Endothelial cell (in vitro differentiated cells): ENCODE results near the gene TMEM184A. TPM values are rescaled to one million over a fixed set of nuclear protein-coding genes. Genes with fewer than 3 reads are reported as not detected.

Experiments used
- DNase-seq: peaks from one replicate; pipeline ENCODE4 v3.0.0; 2021; ENCODE audit warnings: low spot score
- H3K27ac Mint-ChIP-seq: one replicate; pipeline ENCODE4 v1.8.0; 2021; ENCODE audit warnings: mixed read lengths, inconsistent platforms; ENCODE audit not compliant: unreplicated experiment
- H3K27me3 Mint-ChIP-seq: one replicate; pipeline ENCODE4 v1.8.0; 2021; ENCODE audit warnings: mild to moderate bottlenecking, moderate library complexity, mixed read lengths, inconsistent platforms; ENCODE audit not compliant: unreplicated experiment
- H3K36me3 Mint-ChIP-seq: one replicate; pipeline ENCODE4 v1.8.0; 2021; ENCODE audit warnings: mild to moderate bottlenecking, low read depth, mixed read lengths, inconsistent platforms; ENCODE audit not compliant: unreplicated experiment
- H3K4me1 Mint-ChIP-seq: one replicate; pipeline ENCODE4 v1.8.0; 2021; ENCODE audit warnings: mild to moderate bottlenecking, mixed read lengths, inconsistent platforms; ENCODE audit not compliant: unreplicated experiment
- H3K4me3 Mint-ChIP-seq: one replicate; pipeline ENCODE4 v1.8.0; 2021; ENCODE audit warnings: mild to moderate bottlenecking, mixed read lengths, inconsistent platforms; ENCODE audit not compliant: unreplicated experiment
- H3K9me3 Mint-ChIP-seq: one replicate; pipeline ENCODE4 v1.8.0; 2021; ENCODE audit warnings: mixed read lengths, inconsistent platforms; ENCODE audit not compliant: unreplicated experiment
- total RNA-seq: library from RNA; stranded (reverse); fragmentation: NEBNext Ultra II Directional; extraction: Animal tissue kit (Norgen Biotek cat#: 25700); gene quantifications from one replicate; pipeline ENCODE4 v1.2.1, GENCODE V29; 2021; ENCODE audit not compliant: unreplicated experiment
- TF ChIP-seq, protein P1 (sequence below): fragments of 200-600 bp; sonication (generic); IDR thresholded peaks from one replicate; pipeline ENCODE4 v1.5.0; 2021; ENCODE audit warnings: antibody characterized with exemption; ENCODE audit not compliant: unreplicated experiment

The TMEM184A gene
- total RNA-seq, 1 donor from 2014 or later = 0.21 TPM

DNA sequence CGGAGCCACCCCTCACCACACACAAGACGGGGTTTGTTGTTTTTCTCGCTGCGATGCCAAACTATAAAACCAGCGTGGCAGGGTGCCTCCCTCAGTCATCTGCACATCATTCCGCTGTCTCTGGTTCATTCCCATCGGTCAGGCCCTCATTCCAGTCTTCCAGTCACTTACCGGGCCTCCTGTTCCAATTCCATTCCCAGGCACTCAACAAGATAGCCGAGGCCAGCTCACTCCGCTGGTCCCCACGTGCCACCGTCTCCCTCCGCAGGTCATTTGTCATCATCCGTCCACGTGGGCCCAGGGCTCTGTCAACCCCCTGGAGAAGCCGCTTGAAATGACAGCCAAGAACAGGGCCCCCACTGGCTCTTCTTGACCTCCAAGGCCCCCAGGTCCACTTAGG lies 6.1 kb upstream of the TMEM184A start:
- Mint-ChIP-seq H3K9me3 (no peaks in the 10 kb centered on the region), H3K4me1 (no peaks in the 10 kb centered on the region), H3K27ac (no peak overlapping the region), H3K4me3 (no peak overlapping the region), H3K27me3 (peaks cover 5% of the 10 kb centered on the region), H3K36me3 (no peaks in the 10 kb centered on the region)
- TF ChIP-seq, protein P1, sequence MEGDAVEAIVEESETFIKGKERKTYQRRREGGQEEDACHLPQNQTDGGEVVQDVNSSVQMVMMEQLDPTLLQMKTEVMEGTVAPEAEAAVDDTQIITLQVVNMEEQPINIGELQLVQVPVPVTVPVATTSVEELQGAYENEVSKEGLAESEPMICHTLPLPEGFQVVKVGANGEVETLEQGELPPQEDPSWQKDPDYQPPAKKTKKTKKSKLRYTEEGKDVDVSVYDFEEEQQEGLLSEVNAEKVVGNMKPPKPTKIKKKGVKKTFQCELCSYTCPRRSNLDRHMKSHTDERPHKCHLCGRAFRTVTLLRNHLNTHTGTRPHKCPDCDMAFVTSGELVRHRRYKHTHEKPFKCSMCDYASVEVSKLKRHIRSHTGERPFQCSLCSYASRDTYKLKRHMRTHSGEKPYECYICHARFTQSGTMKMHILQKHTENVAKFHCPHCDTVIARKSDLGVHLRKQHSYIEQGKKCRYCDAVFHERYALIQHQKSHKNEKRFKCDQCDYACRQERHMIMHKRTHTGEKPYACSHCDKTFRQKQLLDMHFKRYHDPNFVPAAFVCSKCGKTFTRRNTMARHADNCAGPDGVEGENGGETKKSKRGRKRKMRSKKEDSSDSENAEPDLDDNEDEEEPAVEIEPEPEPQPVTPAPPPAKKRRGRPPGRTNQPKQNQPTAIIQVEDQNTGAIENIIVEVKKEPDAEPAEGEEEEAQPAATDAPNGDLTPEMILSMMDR = no peak
- DNase-seq = no peak

DNA sequence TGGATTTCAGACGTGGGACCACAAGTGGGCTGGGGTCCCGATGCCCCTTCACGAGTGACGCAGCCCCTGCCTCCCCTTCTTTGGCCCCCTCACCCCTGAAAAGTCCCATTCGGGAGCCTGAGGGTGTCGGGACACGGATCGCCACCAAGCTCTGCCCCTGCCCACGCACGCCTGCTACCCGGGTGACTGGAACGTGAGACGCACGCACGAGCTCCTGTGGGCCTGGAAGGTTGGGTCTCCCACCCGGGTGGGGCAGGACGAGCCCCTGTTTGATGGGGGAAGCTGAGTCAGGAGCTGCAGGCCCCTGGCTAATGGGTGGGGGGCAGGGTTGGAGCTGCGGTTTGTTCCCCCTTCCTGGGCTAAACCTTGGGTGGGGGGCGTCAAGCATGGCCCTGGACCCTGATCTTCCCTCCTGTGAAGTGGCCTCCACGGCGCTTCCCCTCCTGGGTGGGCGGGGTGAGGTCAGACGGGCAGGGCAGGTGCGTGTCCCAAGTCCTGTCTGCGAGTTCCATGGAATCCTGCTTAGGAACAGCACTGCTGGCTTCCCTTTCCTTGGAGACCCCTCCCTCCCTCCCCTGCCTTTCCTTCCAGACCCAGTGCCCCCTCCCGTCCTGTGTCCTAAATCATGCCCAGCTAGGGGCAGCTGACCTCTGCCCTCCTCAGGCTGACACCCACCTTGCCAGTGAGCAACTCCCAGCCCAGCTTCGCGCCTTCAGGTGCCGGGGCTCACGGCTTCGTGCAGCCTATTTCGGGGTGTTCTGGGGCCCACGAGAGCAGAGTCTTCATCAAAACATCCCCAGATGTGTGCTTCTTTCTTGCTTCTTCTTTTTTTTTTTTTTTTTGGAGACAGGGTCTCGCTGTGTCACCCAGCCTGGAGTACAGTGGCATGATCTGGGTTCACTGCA lies 5.3 kb upstream of the TMEM184A start:
- Mint-ChIP-seq H3K4me1 (peaks cover 2% of the 10 kb centered on the region), H3K4me3 (no peak overlapping the region)

DNA sequence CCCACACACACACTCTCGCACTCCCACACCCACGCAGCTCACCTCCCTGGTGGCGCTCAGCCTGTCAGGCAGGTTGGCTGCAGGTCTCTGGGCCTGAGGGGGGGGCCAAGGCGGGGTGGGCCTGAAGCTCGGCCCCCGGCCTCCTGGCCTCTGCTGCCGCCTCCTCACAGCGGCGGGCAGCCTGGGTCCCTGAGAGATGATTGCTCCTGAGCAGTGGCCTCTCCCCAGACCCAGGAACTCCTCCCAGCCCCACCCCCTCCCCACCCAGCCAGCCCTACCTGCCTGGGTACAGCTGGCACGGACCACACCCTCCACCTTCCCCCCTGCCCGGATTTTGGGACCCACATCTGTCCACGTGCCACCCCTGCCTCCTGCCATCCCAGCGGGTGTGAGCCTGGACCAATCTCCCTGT lies 4.6 kb upstream of the TMEM184A start:
- H3K27ac Mint-ChIP-seq = no peak overlapping the region
- no peak for DNase-seq
- no peaks in the 10 kb centered on the region for H3K36me3 Mint-ChIP-seq
- peaks cover 5% of the 10 kb centered on the region for H3K27me3 Mint-ChIP-seq
- H3K4me3 Mint-ChIP-seq = no peak overlapping the region
- TF ChIP-seq, protein P1 = no peak
- peaks cover 2% of the 10 kb centered on the region for H3K4me1 Mint-ChIP-seq
- no peaks in the 10 kb centered on the region for H3K9me3 Mint-ChIP-seq

More for the DNA sequence above, 5.3 kb upstream of the TMEM184A start:
- TF ChIP-seq, protein P1 = no peak
- no peak for DNase-seq
- Mint-ChIP-seq H3K36me3 (no peaks in the 10 kb centered on the region), H3K9me3 (no peaks in the 10 kb centered on the region), H3K27me3 (peaks cover 6% of the 10 kb centered on the region), H3K27ac (no peak overlapping the region)

- H3K36me3 Mint-ChIP-seq = no peaks in the 10 kb centered on the region
- H3K4me1 Mint-ChIP-seq = peaks cover 2% of the 10 kb centered on the region
- no peak for DNase-seq
- H3K27ac Mint-ChIP-seq = no peak overlapping the region
- TF ChIP-seq, protein P1 = no peak
- H3K9me3 Mint-ChIP-seq = no peaks in the 10 kb centered on the region
- H3K27me3 Mint-ChIP-seq = peaks cover 6% of the 10 kb centered on the region
- no peak overlapping the region for H3K4me3 Mint-ChIP-seq
Measured at GRCh38 chr7:1559626-1560590, 3.9 kb upstream of the TMEM184A start.
